Suppressor macrophage (primary cell): Measurements from ENCODE around the gene KCNC4.

Experiments
- DNase-seq, 4 experiments: peaks; one replicate each; pipeline ENCODE4 v3.0.0-alpha.2; 2020 to 2022

The KCNC4 gene

GRCh38 chr1:110233861-110234260 is 23.7 kb downstream of the KCNC4 start:
- DNase-seq, result no peak

- no peak for DNase-seq
Measured at GRCh38 chr1:110234691-110235090, 24.6 kb downstream of the KCNC4 start.

DNA sequence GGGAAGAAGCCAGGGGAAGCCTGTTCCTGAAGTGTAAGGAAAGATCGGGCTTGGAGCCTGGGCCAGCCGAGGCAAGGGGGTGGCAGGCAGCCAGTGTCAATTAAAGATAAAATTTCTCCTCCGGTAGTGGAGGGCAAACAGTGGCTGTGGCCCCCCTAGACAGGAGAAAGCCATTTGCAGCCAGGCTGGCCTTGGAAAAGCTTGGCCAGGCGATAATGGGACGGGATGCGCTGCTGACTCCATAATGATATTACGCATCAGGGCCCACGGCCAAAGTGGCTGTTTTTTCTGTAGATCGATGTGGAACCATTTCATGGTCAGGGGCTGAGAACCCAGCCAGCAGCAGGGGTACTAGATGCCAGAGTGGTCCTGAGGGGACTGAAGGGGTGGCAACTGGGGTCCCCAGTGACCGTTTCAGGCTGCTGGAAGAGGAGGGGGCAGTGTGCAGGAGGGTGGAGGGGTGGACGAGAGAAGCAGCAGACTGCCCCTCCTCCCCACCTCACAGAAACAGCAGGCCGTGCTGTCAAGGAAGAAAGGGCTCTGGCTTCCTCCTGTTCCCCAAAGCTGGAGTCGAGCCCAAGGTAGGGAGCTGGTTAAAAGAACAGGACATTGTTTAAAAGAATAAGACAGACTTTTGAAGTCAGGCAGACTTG is 25.2 kb downstream of the KCNC4 start:
- no peak for DNase-seq

- peak; percentile 71 to 86 (median 80) for DNase-seq
Measured at GRCh38 chr1:110235834-110236682, 25.9 kb downstream of the KCNC4 start.

DNA sequence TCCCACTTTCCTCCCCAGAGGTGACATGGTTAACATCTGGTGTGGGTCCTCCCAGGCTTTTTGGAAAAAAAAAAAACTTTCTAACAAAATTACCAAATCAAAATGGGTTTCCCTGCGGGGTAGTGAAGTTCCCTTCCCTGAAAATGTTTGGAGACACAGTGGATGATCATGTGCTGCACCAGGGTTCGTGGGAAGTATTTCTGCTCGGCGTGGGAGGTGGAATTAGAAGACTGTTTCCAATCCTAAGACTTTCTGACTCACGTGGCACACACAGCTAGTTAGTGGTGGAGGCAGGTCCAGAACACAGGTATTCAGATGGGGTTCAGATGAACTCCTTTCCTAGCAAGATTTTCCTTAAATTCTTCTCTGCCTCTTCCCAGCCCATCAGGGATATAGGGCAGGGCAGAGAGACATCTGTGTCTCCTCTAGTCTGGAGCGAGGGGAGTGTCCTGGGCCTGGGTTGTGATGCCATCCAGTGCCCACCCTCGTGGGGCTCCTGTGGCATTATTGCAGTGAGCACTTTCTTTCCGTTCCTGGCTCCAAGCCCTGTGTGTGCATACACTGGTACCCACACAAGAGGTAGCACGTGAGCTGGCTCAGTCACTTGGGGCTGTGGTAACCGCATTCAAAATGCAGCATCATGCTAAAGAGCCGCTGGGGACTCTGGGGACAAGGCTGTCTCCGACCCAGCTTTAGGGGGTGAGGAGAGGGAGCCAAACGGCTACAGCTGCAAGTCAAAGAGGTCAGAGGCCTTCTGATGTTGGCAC is 27.5 kb downstream of the KCNC4 start:
- peak; percentile 35 to 64 (median 64) for DNase-seq

DNA sequence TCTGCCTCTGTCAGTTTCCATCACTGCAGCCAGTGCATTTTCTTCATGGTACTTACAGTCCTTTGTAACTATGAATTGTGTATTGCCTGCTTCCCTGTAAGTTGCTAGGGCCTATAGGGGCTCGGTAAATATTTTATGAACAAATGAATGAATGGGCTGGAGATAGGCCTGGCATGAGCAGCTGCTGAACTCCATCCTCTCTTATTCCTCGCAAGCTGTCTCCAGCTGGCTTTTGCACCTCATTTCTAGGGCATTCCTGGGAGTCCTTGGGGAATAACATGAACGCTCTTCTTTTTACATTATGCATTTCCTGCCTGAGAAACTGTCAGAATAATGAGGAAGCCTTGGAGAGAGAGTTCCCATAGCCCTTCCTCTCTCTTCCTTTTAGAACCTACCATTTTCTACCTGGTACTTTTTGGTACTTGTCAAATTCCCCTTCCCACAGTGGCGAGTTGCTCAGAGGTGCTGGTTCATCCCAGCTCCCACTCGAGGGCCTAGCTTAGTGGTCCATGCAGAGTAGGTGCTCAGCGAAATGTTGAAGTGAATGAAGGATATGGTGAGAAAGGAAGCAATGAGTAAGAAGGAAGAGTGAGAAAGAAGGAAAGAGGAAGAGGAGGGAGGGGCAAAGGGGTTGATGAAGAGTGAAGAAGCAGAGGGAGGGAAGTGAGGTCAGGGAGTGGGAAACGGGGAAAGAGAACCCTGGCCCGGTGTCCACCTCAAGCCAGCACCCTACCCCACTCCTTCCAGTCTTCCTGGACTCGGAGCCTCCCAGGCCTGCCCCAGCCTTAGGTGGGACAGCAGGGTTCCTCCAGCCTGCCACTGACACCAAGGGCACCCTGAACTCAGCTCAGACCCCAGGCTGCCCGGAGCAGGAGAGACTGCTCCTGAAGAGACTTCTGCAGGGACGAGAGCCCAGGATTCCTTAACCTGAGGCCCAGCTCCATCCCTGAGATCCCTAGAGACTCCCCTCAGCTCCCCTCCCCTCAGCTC is 29.6 kb downstream of the KCNC4 start:
- DNase-seq, result peak in 2 of 4 experiments; percentile 9 to 13

GRCh38 chr1:110240476-110241210 is 30.5 kb downstream of the KCNC4 start:
- no peak for DNase-seq

DNA sequence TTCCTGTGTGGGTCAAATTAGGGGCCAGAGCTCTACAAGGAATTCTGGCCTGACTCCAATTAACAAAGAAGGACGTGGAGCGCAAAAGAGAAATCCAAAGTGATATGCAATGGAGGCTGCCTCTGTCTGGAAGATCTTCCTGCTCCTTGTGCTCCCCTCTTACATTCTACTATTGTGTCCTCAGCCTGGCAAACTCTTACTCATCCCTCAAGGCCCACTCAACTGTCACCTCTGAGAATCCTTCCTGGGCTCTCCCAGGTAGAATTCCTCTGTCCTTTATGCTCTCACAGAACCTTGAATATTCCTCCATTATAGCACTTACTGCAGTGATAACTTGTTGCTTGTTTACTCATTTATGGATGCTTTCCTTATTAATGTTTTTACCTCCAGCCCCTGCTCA is 31.4 kb downstream of the KCNC4 start:
- DNase-seq, result no peak

DNA sequence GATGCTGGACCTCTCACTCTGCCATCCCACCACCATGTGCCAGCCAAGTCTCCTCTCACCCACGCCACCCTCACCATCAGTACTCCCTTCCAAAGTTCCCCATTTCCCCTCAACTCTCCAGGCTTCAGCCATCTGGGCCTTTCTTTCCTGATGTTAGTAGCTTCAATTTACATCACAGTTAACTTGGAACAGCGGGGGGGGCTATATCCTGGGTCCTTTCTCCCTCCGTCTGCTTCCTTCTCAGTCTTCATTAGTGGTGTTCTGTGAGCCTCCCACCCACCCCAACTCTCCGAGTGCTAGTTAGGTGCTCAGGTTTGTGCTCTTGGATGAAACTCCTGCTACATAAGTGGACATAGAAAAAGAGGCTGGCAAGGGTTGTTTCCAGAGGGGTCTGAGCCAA is 31.9 kb downstream of the KCNC4 start:
- DNase-seq, result no peak

- no peak for DNase-seq
Measured at GRCh38 chr1:110242731-110243130, 32.6 kb downstream of the KCNC4 start.

DNA sequence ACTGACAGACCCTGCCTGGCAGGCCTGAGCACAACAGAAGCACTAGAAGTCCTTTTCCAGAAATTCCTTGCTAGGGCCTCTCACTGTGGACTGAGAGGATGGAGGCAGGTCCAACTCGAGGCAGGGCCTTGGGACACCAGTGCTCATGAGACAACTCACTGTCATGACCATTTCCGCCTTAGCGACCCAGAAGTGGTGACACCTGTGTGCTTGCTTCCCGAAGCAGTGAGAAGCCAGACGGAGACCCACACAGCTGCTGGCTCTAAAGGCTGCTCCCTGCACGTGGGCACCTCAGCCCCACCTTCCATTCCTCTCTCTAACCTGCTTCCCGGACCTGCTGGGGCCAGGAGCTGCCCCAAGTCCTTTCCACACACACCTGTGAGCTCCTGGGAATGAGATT is 33.0 kb downstream of the KCNC4 start:
- no peak for DNase-seq

- peak; percentile 16 to 68 (median 43) for DNase-seq
Measured at GRCh38 chr1:110243574-110243973, 33.5 kb downstream of the KCNC4 start.

GRCh38 chr1:110245876-110246620 is 35.9 kb downstream of the KCNC4 start:
- no peak for DNase-seq

DNA sequence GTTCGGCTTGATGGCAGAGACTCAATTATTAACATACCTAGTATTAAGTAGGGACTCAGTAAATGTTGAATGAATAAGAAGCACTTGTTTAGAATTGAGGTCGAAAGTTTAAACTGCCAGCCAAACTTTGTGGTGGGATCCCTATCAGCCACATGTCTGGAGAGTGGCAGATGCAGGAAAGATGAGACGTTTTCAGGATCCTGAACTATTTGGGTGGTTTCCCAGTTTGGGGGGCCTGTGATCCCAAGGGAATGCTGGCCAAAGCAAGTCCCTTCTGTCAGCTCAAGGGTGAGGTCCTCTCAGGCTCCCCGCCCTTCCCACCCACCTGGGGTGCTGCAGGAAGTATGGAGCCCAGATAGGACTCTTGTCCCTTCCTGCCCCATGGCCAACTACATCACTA is 38.6 kb downstream of the KCNC4 start:
- no peak for DNase-seq

DNA sequence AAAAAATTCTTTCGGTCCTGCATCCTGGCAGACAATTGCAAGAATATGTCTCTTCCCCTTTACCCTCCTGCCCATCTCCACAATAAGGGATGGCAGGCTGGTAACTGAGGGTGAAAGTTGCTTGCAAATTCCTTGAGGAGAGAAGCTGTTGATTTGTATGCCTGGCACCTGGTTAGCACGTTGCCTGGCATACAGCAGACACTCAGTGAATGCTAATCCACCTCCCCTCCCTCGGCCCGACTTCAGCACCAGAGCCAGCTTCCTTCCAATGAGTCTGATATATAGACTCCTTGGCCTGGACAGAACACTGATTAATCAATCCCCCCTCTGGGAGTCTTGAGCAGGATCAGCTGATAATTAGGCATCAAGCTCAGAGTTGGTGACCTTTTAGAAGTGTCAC is 39.1 kb downstream of the KCNC4 start:
- DNase-seq, result no peak

- no peak for DNase-seq
Measured at GRCh38 chr1:110250008-110250407, 39.9 kb downstream of the KCNC4 start.

DNA sequence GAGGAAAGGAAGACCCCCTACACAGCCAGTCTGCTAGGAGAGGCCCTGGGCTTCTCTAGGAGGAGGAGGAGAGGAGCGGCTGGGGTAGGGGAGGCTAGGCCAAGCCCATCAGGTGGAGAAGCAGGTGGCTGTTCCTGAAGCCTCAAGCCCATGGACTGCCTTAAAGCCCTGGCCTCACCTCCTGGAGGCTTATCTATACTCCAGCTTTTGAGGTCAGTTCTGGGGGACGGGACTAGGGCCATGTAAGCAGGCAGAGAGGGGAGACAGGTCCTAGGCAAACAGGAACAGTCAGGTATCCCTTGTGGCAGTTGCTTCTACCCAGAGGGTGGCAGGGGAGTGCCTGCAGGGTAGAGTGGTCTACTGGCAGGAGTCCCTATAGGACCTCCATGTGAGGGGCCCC is 40.6 kb downstream of the KCNC4 start:
- DNase-seq, result no peak

DNA sequence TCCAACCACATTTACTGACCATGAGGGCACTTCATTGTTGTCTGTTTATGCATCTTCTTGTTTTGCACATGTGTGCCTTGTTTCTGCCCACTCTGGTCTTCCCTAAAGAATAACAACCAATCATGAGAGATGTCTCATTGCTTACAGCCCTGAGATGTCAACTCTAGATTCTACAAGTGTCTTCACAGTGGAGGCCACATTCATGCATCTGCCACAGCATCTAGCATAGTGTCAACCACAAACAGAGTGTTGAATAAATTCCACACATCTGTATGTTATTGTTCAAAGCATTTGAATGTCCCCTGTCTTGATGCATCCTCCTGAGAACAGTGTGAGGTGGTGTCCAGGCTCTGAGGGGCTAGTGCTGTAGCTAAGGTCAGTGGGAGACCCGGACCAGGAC is 43.1 kb downstream of the KCNC4 start:
- DNase-seq, result no peak

DNA sequence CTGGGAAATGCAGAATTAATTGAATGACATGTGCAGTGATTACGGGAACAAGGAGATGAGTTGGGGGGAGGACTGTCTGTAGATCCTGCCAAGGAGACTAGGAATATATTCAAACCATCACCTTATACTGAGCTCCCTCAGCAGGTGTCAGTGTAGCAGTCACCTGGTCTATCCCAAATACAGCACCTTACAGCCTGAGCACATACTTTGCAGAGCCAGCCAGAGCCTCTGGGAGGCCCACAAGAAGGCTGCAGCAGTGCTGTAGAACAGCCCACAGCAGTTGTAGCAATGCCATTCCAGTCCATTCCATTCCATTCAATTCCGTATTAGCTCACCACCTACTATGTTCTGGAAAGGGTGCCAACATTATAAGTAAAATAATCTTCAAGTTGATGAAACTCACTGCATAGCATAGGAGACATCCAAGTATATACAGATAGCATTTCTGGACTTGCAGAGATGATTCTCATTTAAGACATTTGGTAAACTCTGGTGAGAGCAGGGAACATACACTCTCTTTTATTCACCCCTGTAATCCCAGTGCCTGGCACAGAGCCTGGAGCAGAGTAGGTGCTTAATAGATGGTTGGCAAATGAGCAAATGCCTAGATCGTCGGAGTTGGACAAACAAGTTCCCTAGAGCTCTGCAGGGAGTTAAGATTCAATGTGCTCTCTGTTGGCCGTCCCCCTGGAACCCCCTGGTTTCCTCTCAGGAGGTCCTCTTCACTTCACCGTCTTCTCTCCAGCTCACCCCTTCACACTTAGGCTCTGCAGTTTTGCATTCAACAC is 44.7 kb downstream of the KCNC4 start:
- DNase-seq, result no peak

- peak in 1 of 4 experiments; percentile 11 for DNase-seq
Measured at GRCh38 chr1:110255392-110255787, 45.3 kb downstream of the KCNC4 start.
